ENCODE measurements around the gene KRTAP10-12. TPM values are rescaled to one million over a fixed set of nuclear protein-coding genes. Genes with fewer than 3 reads are reported as not detected.
"Not testable (repeated sequence)": the region's sequence is repeated elsewhere in the genome, so short reads cannot be mapped to it uniquely, and the experiment has no call there.

Gene KRTAP10-12
- not detected for total RNA-seq
- polyA plus RNA-seq = not detected

GRCh38 chr21:44697172-44697810 lies at the start of gene KRTAP10-12:
Gene KRTAP10-12, plus strand, starts transcription at chr21:44697172. Its CDS starts 30 bp downstream, at chr21:44697202.
- H3K27me3 ChIP-seq (ENCODE audit: control insufficient read depth in 4 of 4, insufficient read depth in 4 of 4, low read length in 3 of 4) = peaks cover 1 to 14% (median 5%) of the 10 kb centered on the region in 4 donors

DNA sequence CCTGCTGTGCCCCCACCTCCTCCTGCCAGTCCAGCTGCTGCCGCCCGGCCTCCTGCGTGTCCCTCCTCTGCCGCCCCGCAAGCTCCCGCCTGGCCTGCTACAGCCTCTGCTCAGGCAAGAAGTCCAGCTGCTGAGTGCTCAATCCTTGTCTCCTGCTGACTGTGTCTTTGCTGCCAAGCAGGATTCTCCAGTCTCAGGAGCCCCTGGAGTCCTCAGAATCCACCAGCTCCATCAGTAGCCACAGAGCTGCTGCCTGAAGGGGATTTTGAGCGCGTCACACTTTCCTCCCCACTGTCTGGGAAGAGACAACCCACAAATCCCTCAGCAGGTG lies 49.8 kb upstream of the KRTAP10-12 start:
- H3K27ac ChIP-seq (ENCODE audit: low read depth in 1 of 2, low read length in 2 of 2) = no peak overlapping the region
- no peak for TF ChIP-seq YY1 (IDR thresholded peaks at IDR 0.05)
- no peak for TF ChIP-seq HNF4A (conservative IDR thresholded peaks at IDR 0.05)
- TF ChIP-seq RXRA (IDR thresholded peaks at IDR 0.05) = no peak
- TF ChIP-seq ZBTB33 (IDR thresholded peaks at IDR 0.05) = no peak
- TF ChIP-seq JUND (IDR thresholded peaks at IDR 0.05) = no peak
- TF ChIP-seq HNF4G (IDR thresholded peaks at IDR 0.05) = no peak
- TF ChIP-seq ATF3 (IDR thresholded peaks at IDR 0.05) = no peak
- no peak for DNase-seq (ENCODE audit: low spot score)
- no peaks in the 10 kb centered on the region for H3K4me1 ChIP-seq (ENCODE audit: control insufficient read depth in 4 of 4, insufficient read depth in 4 of 4, low read length in 3 of 4)
- no peak overlapping the region for H3K4me3 ChIP-seq (ENCODE audit: low read depth in 1 of 3, low read length in 3 of 3)
- no peaks in the 10 kb centered on the region for H3K27me3 ChIP-seq (ENCODE audit: control insufficient read depth in 4 of 4, insufficient read depth in 4 of 4, low read length in 3 of 4)
- peaks cover 0 to 11% (median 3%) of the 10 kb centered on the region in 4 donors for H3K9me3 ChIP-seq (ENCODE audit: control insufficient read depth in 4 of 4, low read length in 3 of 4)
- H3K9ac ChIP-seq (ENCODE audit: low read depth in 1 of 2, low read length in 2 of 2) = no peak overlapping the region
- 51% methylated on average over 8 of the region's 8 CpGs for WGBS
- H3K36me3 ChIP-seq (ENCODE audit: control insufficient read depth in 4 of 4, insufficient read depth in 3 of 4, low read depth in 1 of 4, low read length in 3 of 4) = no peaks in the 10 kb centered on the region

More at GRCh38 chr21:44697172-44697810, at the start of gene KRTAP10-12:
- WGBS = 45% methylated on average over 21 of the region's 21 CpGs
- H3K36me3 ChIP-seq (ENCODE audit: control insufficient read depth in 4 of 4, insufficient read depth in 3 of 4, low read depth in 1 of 4, low read length in 3 of 4); H3K9ac ChIP-seq (ENCODE audit: low read depth in 1 of 2, low read length in 2 of 2); H3K4me3 ChIP-seq (ENCODE audit: low read depth in 1 of 3, low read length in 3 of 3); H3K4me1 ChIP-seq (ENCODE audit: control insufficient read depth in 4 of 4, insufficient read depth in 4 of 4, low read length in 3 of 4); H3K27ac ChIP-seq (ENCODE audit: low read depth in 1 of 2, low read length in 2 of 2): not testable (repeated sequence)
- peaks cover 0 to 14% (median 2%) of the 10 kb centered on the region in 4 donors for H3K9me3 ChIP-seq (ENCODE audit: control insufficient read depth in 4 of 4, low read length in 3 of 4)
- peak; percentile 6 for DNase-seq (ENCODE audit: low spot score)

DNA sequence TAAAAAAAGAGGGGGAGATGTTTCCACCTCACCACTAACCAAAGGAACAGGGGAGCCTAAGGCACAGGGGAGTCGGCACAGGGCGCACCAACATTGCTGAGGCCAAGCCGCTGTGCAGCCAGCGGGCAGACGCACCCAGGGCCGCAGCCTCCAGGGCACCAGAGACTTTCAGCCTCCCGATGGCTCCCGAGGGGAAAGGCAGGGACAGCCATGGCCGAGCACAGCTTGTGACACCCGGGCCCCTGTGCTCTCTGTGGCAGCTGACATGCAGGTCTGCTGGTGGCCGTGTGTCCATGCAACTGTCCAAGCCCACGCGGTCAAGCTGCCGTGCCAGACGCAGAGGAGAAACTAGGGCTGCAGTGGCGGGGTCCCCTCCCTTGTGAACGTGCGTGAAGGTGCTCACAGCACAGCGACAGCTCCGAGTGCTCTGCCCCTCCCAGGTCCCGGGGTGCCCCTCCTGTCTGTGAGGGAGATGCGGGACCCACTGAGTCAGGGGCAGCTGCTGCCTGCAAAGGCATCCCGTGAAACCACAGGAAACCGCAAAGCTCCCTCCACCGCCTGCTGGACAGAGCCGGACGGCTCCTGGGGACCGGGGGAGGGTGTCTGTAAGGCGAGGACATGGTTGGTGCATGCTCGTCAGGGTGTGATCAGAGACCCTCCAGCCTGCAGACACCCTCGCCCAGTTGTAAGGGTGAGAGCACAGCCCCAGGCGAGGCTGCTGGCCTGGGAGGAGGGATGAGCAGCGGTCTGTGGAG lies 48.2 kb upstream of the KRTAP10-12 start:
- no peak overlapping the region for H3K27ac ChIP-seq (ENCODE audit: low read depth in 1 of 2, low read length in 2 of 2)
- no peaks in the 10 kb centered on the region for H3K27me3 ChIP-seq (ENCODE audit: control insufficient read depth in 4 of 4, insufficient read depth in 4 of 4, low read length in 3 of 4)
- H3K4me3 ChIP-seq (ENCODE audit: low read depth in 1 of 3, low read length in 3 of 3) = no peak overlapping the region
- H3K9ac ChIP-seq (ENCODE audit: low read depth in 1 of 2, low read length in 2 of 2) = no peak overlapping the region
- no peaks in the 10 kb centered on the region for H3K4me1 ChIP-seq (ENCODE audit: control insufficient read depth in 4 of 4, insufficient read depth in 4 of 4, low read length in 3 of 4)
- H3K36me3 ChIP-seq (ENCODE audit: control insufficient read depth in 4 of 4, insufficient read depth in 3 of 4, low read depth in 1 of 4, low read length in 3 of 4) = no peaks in the 10 kb centered on the region
- H3K9me3 ChIP-seq (ENCODE audit: control insufficient read depth in 4 of 4, low read length in 3 of 4) = peaks cover 0 to 9% (median 2%) of the 10 kb centered on the region in 4 donors
- no peak for DNase-seq (ENCODE audit: low spot score)
- TF ChIP-seq FOXA1 (IDR thresholded peaks at IDR 0.05) = no peak
- no peak for TF ChIP-seq YY1 (IDR thresholded peaks at IDR 0.05)
- no peak for TF ChIP-seq HNF4G (IDR thresholded peaks at IDR 0.05)
- TF ChIP-seq ZBTB33 (IDR thresholded peaks at IDR 0.05) = no peak
- no peak for TF ChIP-seq JUND (IDR thresholded peaks at IDR 0.05)
- TF ChIP-seq NR2F2 (IDR thresholded peaks at IDR 0.05) = no peak
- WGBS = 79% methylated on average over 33 of the region's 33 CpGs
